Measurements from ENCODE around the gene AIRE. TPM values are rescaled to one million over a fixed set of nuclear protein-coding genes. Genes with fewer than 3 reads are reported as not detected.

The AIRE gene
- total and polyA plus RNA-seq, 2 of the 13 experiments (the other 11 are each of a cell fraction or from before 2014, with no cell fraction given), result not detected

DNA sequence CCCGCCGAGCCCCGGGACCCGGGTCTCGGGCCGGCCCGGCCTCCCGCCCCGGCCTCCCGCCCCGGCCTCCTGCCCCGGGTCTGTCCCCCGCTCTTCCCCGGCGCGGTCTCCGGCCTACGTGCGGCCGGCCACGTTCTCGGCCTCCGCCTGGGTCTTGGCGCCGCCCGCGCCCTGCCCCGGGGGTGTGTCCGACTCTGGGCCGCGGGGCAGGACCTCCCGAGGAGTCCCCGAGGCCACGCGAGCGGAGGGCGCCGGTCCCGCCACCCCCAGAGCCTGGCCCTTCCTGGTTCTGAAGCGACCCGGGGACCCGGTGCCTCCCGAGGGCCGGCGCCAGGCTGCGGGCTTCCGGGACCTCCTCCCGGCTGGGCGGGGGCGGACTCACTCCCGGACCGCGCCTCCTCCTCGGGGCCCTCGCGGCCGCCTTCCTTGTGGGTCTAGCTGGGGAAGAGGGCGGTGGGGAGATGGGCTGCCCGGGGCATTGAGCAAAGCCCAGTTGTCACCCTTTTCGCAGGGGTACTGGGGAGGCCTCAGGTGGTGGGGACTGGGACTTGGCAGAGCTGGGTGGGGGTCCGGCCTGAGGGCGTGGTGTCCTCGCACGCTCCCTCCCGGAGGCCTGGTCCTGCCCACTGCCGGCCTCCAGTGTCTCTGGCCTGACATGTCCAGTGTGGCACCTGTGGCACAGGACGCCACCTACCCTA, 14.7 kb downstream of the AIRE start (continued):
- TF ChIP-seq, protein P1, sequence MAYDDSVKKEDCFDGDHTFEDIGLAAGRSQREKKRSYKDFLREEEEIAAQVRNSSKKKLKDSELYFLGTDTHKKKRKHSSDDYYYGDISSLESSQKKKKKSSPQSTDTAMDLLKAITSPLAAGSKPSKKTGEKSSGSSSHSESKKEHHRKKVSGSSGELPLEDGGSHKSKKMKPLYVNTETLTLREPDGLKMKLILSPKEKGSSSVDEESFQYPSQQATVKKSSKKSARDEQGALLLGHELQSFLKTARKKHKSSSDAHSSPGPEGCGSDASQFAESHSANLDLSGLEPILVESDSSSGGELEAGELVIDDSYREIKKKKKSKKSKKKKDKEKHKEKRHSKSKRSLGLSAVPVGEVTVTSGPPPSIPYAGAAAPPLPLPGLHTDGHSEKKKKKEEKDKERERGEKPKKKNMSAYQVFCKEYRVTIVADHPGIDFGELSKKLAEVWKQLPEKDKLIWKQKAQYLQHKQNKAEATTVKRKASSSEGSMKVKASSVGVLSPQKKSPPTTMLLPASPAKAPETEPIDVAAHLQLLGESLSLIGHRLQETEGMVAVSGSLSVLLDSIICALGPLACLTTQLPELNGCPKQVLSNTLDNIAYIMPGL (CRISPR knock-in tag; IDR thresholded peaks at IDR 0.05; ENCODE audit: borderline replicate concordance in 1 of 2, low read depth in 1 of 2), result peak in 1 of 2 experiments; percentile 24; a peak in 1 of 4 replicates
- TF ChIP-seq KDM5B (CRISPR knock-in tag; IDR thresholded peaks at IDR 0.05; ENCODE audit: borderline replicate concordance) (peak; percentile 68), ONECUT2 (CRISPR knock-in tag; IDR thresholded peaks at IDR 0.05) (no peak), CBFB (CRISPR knock-in tag; IDR thresholded peaks at IDR 0.05) (peak; percentile 22; the same call in 1 of the 2 replicates), HHEX (CRISPR knock-in tag; IDR thresholded peaks at IDR 0.05) (no peak), SRY (CRISPR knock-in tag; IDR thresholded peaks at IDR 0.05) (0 out of 2 replicates have a peak, but pooled peaks have one; percentile 18), ELF4 (CRISPR knock-in tag; IDR thresholded peaks at IDR 0.05; ENCODE audit: borderline replicate concordance) (0 out of 2 replicates have a peak, but pooled peaks have one; percentile 44), TCF7 (IDR thresholded peaks at IDR 0.05; ENCODE audit: low read depth) (no peak), ZNF546 (CRISPR knock-in tag; conservative IDR thresholded peaks at IDR 0.05) (peak; percentile 50; the same call in 1 of the 2 replicates), ZNF841 (CRISPR knock-in tag; IDR thresholded peaks at IDR 0.05; ENCODE audit: borderline replicate concordance) (0 out of 2 replicates have a peak, but pooled peaks have one; percentile 33), HDAC2 (CRISPR knock-in tag; IDR thresholded peaks at IDR 0.05) (peak; percentile 25; the same call in 1 of the 2 replicates), SAFB2 (CRISPR knock-in tag; IDR thresholded peaks at IDR 0.05; ENCODE audit: borderline replicate concordance, low read depth) (peak; percentile 35; the same call in 1 of the 2 replicates), SP2 (CRISPR knock-in tag; IDR thresholded peaks at IDR 0.05) (no peak), ZNF333 (CRISPR knock-in tag; IDR thresholded peaks at IDR 0.05; ENCODE audit: borderline replicate concordance) (0 out of 2 replicates have a peak, but pooled peaks have one; percentile 68), CENPX (CRISPR knock-in tag; IDR thresholded peaks at IDR 0.05) (no peak), RBM22 (optimal IDR thresholded peaks at IDR 0.05; ENCODE audit: low read length) (peak; percentile 19)
- TF ChIP-seq, protein P2, sequence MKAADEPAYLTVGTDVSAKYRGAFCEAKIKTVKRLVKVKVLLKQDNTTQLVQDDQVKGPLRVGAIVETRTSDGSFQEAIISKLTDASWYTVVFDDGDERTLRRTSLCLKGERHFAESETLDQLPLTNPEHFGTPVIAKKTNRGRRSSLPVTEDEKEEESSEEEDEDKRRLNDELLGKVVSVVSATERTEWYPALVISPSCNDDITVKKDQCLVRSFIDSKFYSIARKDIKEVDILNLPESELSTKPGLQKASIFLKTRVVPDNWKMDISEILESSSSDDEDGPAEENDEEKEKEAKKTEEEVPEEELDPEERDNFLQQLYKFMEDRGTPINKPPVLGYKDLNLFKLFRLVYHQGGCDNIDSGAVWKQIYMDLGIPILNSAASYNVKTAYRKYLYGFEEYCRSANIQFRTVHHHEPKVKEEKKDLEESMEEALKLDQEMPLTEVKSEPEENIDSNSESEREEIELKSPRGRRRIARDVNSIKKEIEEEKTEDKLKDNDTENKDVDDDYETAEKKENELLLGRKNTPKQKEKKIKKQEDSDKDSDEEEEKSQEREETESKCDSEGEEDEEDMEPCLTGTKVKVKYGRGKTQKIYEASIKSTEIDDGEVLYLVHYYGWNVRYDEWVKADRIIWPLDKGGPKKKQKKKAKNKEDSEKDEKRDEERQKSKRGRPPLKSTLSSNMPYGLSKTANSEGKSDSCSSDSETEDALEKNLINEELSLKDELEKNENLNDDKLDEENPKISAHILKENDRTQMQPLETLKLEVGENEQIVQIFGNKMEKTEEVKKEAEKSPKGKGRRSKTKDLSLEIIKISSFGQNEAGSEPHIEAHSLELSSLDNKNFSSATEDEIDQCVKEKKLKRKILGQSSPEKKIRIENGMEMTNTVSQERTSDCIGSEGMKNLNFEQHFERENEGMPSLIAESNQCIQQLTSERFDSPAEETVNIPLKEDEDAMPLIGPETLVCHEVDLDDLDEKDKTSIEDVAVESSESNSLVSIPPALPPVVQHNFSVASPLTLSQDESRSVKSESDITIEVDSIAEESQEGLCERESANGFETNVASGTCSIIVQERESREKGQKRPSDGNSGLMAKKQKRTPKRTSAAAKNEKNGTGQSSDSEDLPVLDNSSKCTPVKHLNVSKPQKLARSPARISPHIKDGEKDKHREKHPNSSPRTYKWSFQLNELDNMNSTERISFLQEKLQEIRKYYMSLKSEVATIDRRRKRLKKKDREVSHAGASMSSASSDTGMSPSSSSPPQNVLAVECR (CRISPR knock-in tag; IDR thresholded peaks at IDR 0.05; ENCODE audit: borderline replicate concordance), result peak; percentile 65
- TF ChIP-seq, protein P3, sequence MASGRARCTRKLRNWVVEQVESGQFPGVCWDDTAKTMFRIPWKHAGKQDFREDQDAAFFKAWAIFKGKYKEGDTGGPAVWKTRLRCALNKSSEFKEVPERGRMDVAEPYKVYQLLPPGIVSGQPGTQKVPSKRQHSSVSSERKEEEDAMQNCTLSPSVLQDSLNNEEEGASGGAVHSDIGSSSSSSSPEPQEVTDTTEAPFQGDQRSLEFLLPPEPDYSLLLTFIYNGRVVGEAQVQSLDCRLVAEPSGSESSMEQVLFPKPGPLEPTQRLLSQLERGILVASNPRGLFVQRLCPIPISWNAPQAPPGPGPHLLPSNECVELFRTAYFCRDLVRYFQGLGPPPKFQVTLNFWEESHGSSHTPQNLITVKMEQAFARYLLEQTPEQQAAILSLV (CRISPR knock-in tag; IDR thresholded peaks at IDR 0.05; ENCODE audit: borderline replicate concordance), result peak; percentile 84; the same call in 1 of the 2 replicates
- TF ChIP-seq, protein P4, sequence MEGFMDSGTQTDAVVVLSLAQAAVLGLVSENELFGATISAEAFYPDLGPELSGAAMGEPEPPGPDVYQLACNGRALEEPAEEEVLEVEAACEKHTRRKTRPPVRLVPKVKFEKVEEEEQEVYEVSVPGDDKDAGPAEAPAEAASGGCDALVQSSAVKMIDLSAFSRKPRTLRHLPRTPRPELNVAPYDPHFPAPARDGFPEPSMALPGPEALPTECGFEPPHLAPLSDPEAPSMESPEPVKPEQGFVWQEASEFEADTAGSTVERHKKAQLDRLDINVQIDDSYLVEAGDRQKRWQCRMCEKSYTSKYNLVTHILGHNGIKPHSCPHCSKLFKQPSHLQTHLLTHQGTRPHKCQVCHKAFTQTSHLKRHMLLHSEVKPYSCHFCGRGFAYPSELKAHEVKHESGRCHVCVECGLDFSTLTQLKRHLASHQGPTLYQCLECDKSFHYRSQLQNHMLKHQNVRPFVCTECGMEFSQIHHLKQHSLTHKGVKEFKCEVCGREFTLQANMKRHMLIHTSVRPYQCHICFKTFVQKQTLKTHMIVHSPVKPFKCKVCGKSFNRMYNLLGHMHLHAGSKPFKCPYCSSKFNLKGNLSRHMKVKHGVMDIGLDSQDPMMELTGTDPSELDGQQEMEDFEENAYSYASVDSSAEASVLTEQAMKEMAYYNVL (CRISPR knock-in tag; IDR thresholded peaks at IDR 0.05; ENCODE audit: borderline replicate concordance), result peak; percentile 29; the same call in 1 of the 2 replicates

Measured in HepG2 (cell line).